K562 treated with DMSO at 1 percent for 24 hours (cell line): Measurements from ENCODE around the gene FEZF2. TPM values are rescaled to one million over a fixed set of nuclear protein-coding genes. Genes with fewer than 3 reads are reported as not detected.

Experiments
- total RNA-seq: library from RNA; unstranded; fragments of 300-600 nt; gene quantifications from 2 replicates; pipeline ENCODE4 v1.2.3, GENCODE V29; 2022; ENCODE audit warnings: low read depth; ENCODE audit not compliant: insufficient read depth

The FEZF2 gene
- not detected in 2 replicates for total RNA-seq

GRCh38 chr3:62373215-62373614 lies at the start of gene FEZF2:
FEZF2 (minus strand) TSS chr3:62373550; CDS start chr3:62372868, 682 bp downstream.

